Stimulated activated CD8-positive, alpha-beta memory T cell treated with anti-CD3 and anti-CD28 coated beads, Interleukin-4, amount 100 ng/mL, for 24 hours (primary cell): ENCODE results near the gene NOSIP.

ENCODE experiments used
- DNase-seq: peaks from one replicate; pipeline ENCODE4 v3.0.0-alpha.2; 2020; ENCODE audit warnings: low read depth

The NOSIP gene

GRCh38 chr19:49573009-49573408 lies 7.3 kb downstream of the NOSIP start:
- no peak for DNase-seq

GRCh38 chr19:49570997-49571676 lies 9.2 kb downstream of the NOSIP start:
- no peak for DNase-seq

- no peak for DNase-seq
Observed at GRCh38 chr19:49570138-49570856, 10.1 kb downstream of the NOSIP start.

- DNase-seq: no peak
Observed at GRCh38 chr19:49567861-49568441, 12.4 kb downstream of the NOSIP start.

GRCh38 chr19:49566302-49566701 lies 14.1 kb downstream of the NOSIP start:
- DNase-seq: no peak

- no peak for DNase-seq
Observed at GRCh38 chr19:49565261-49565660, 15.1 kb downstream of the NOSIP start.

GRCh38 chr19:49564616-49565045 lies 15.7 kb downstream of the NOSIP start:
- no peak for DNase-seq

- no peak for DNase-seq
Observed at GRCh38 chr19:49560358-49560900, 19.9 kb downstream of the NOSIP start.

- DNase-seq: no peak
Observed at GRCh38 chr19:49559928-49560327, 20.4 kb downstream of the NOSIP start.

GRCh38 chr19:49559443-49559842 lies 20.9 kb downstream of the NOSIP start:
- DNase-seq: no peak

- DNase-seq: no peak
Observed at GRCh38 chr19:49558591-49558990, 21.8 kb downstream of the NOSIP start.

- DNase-seq: no peak
Observed at GRCh38 chr19:49557641-49558325, 22.6 kb downstream of the NOSIP start.

GRCh38 chr19:49556412-49557398 lies 23.7 kb downstream of the NOSIP start:
- no peak for DNase-seq

GRCh38 chr19:49555600-49556411 lies 24.6 kb downstream of the NOSIP start:
- DNase-seq: no peak

GRCh38 chr19:49554701-49555181 lies 25.6 kb downstream of the NOSIP start:
- no peak for DNase-seq

GRCh38 chr19:49553451-49554271 lies 26.7 kb downstream of the NOSIP start:
- no peak for DNase-seq

GRCh38 chr19:49552749-49553148 lies 27.6 kb downstream of the NOSIP start:
- DNase-seq: no peak

GRCh38 chr19:49551531-49551930 lies 28.8 kb downstream of the NOSIP start:
- no peak for DNase-seq

- DNase-seq: no peak
Observed at GRCh38 chr19:49549045-49549444, 31.3 kb downstream of the NOSIP start.
